ENCODE measurements around the gene FSIP1.
A peak's percentile ranks its signal among the peaks of the same experiment; 100 is the strongest.

FSIP1 gene

GRCh38 chr15:39595338-39596221, 187.1 kb downstream of the FSIP1 start:
- Histone ChIP-seq H3K36me3 (ENCODE audit: control insufficient read depth in 2 of 2, insufficient read depth in 2 of 2, low read length in 2 of 2) (peaks cover 50 to 53% of the 10 kb centered on the region in 2 donors), H3K27me3 (ENCODE audit: control insufficient read depth in 1 of 2, insufficient read depth in 2 of 2, low read length in 2 of 2) (no peaks in the 10 kb centered on the region)

GRCh38 chr15:39594446-39595337, 187.9 kb downstream of the FSIP1 start:
- H3K9me3 ChIP-seq (ENCODE audit: control insufficient read depth in 2 of 2, low read length in 2 of 2): no peaks in the 10 kb centered on the region
- peaks cover 57 to 62% of the 10 kb centered on the region in 2 donors for H3K36me3 ChIP-seq (ENCODE audit: control insufficient read depth in 2 of 2, insufficient read depth in 2 of 2, low read length in 2 of 2)
- no peak overlapping the region for H3K4me3 ChIP-seq (ENCODE audit: low read length in 2 of 2)
- no peaks in the 10 kb centered on the region for H3K27me3 ChIP-seq (ENCODE audit: control insufficient read depth in 1 of 2, insufficient read depth in 2 of 2, low read length in 2 of 2)
- H3K4me1 ChIP-seq (ENCODE audit: control insufficient read depth, insufficient read depth, low read length): peaks cover 7% of the 10 kb centered on the region
- H3K9ac ChIP-seq (ENCODE audit: low read length in 2 of 2): no peak overlapping the region
- H3K27ac ChIP-seq (ENCODE audit: low read length): no peak overlapping the region

More at GRCh38 chr15:39595338-39596221, 187.1 kb downstream of the FSIP1 start:
- H3K4me1 ChIP-seq (ENCODE audit: control insufficient read depth, insufficient read depth, low read length): peaks cover 7% of the 10 kb centered on the region
- H3K9ac ChIP-seq (ENCODE audit: low read length in 2 of 2): no peak overlapping the region
- H3K4me3 ChIP-seq (ENCODE audit: low read length in 2 of 2): no peak overlapping the region
- H3K27ac ChIP-seq (ENCODE audit: low read length): no peak overlapping the region
- no peaks in the 10 kb centered on the region for H3K9me3 ChIP-seq (ENCODE audit: control insufficient read depth in 2 of 2, low read length in 2 of 2)

- H3K9ac ChIP-seq (ENCODE audit: low read length in 2 of 2): no peak overlapping the region
- H3K4me1 ChIP-seq (ENCODE audit: control insufficient read depth, insufficient read depth, low read length): peaks cover 15% of the 10 kb centered on the region
These were observed 188.8 kb downstream of the FSIP1 start for GRCh38 chr15:39593656-39594445.

GRCh38 chr15:39593071-39593655, 189.5 kb downstream of the FSIP1 start:
- Histone ChIP-seq H3K27me3 (ENCODE audit: control insufficient read depth in 1 of 2, insufficient read depth in 2 of 2, low read length in 2 of 2) (no peaks in the 10 kb centered on the region), H3K4me3 (ENCODE audit: low read length in 2 of 2) (no peak overlapping the region), H3K36me3 (ENCODE audit: control insufficient read depth in 2 of 2, insufficient read depth in 2 of 2, low read length in 2 of 2) (peaks cover 72 to 77% of the 10 kb centered on the region in 2 donors), H3K27ac (ENCODE audit: low read length) (no peak overlapping the region), H3K4me1 (ENCODE audit: control insufficient read depth, insufficient read depth, low read length) (peaks cover 16% of the 10 kb centered on the region), H3K9me3 (ENCODE audit: control insufficient read depth in 2 of 2, low read length in 2 of 2) (no peaks in the 10 kb centered on the region), H3K9ac (ENCODE audit: low read length in 2 of 2) (no peak overlapping the region)

More at GRCh38 chr15:39593656-39594445, 188.8 kb downstream of the FSIP1 start:
- Histone ChIP-seq H3K9me3 (ENCODE audit: control insufficient read depth in 2 of 2, low read length in 2 of 2) (no peaks in the 10 kb centered on the region), H3K27me3 (ENCODE audit: control insufficient read depth in 1 of 2, insufficient read depth in 2 of 2, low read length in 2 of 2) (no peaks in the 10 kb centered on the region), H3K4me3 (ENCODE audit: low read length in 2 of 2) (no peak overlapping the region), H3K27ac (ENCODE audit: low read length) (no peak overlapping the region), H3K36me3 (ENCODE audit: control insufficient read depth in 2 of 2, insufficient read depth in 2 of 2, low read length in 2 of 2) (peaks cover 66 to 70% of the 10 kb centered on the region in 2 donors)

GRCh38 chr15:39592500-39592899, 190.1 kb downstream of the FSIP1 start:
- Histone ChIP-seq H3K9ac (ENCODE audit: low read length in 2 of 2) (no peak overlapping the region), H3K9me3 (ENCODE audit: control insufficient read depth in 2 of 2, low read length in 2 of 2) (no peaks in the 10 kb centered on the region), H3K36me3 (ENCODE audit: control insufficient read depth in 2 of 2, insufficient read depth in 2 of 2, low read length in 2 of 2) (peaks cover 79 to 84% of the 10 kb centered on the region in 2 donors), H3K27ac (ENCODE audit: low read length) (peak overlapping the region; percentile 26), H3K4me3 (ENCODE audit: low read length in 2 of 2) (no peak overlapping the region), H3K4me1 (ENCODE audit: control insufficient read depth, insufficient read depth, low read length) (peaks cover 22% of the 10 kb centered on the region), H3K27me3 (ENCODE audit: control insufficient read depth in 1 of 2, insufficient read depth in 2 of 2, low read length in 2 of 2) (no peaks in the 10 kb centered on the region)

GRCh38 chr15:39591896-39592315, 190.7 kb downstream of the FSIP1 start:
- H3K27me3 ChIP-seq (ENCODE audit: control insufficient read depth in 1 of 2, insufficient read depth in 2 of 2, low read length in 2 of 2): no peaks in the 10 kb centered on the region
- H3K27ac ChIP-seq (ENCODE audit: low read length): no peak overlapping the region
- H3K4me1 ChIP-seq (ENCODE audit: control insufficient read depth, insufficient read depth, low read length): peaks cover 27% of the 10 kb centered on the region
- no peak overlapping the region for H3K9ac ChIP-seq (ENCODE audit: low read length in 2 of 2)
- no peak overlapping the region for H3K4me3 ChIP-seq (ENCODE audit: low read length in 2 of 2)
- no peaks in the 10 kb centered on the region for H3K9me3 ChIP-seq (ENCODE audit: control insufficient read depth in 2 of 2, low read length in 2 of 2)
- H3K36me3 ChIP-seq (ENCODE audit: control insufficient read depth in 2 of 2, insufficient read depth in 2 of 2, low read length in 2 of 2): peaks cover 85 to 90% of the 10 kb centered on the region in 2 donors

GRCh38 chr15:39591141-39591895, 191.3 kb downstream of the FSIP1 start:
- Histone ChIP-seq H3K9ac (ENCODE audit: low read length in 2 of 2) (no peak overlapping the region), H3K27ac (ENCODE audit: low read length) (no peak overlapping the region), H3K36me3 (ENCODE audit: control insufficient read depth in 2 of 2, insufficient read depth in 2 of 2, low read length in 2 of 2) (peaks cover 91% of the 10 kb centered on the region in 2 donors), H3K27me3 (ENCODE audit: control insufficient read depth in 1 of 2, insufficient read depth in 2 of 2, low read length in 2 of 2) (no peaks in the 10 kb centered on the region), H3K9me3 (ENCODE audit: control insufficient read depth in 2 of 2, low read length in 2 of 2) (no peaks in the 10 kb centered on the region), H3K4me1 (ENCODE audit: control insufficient read depth, insufficient read depth, low read length) (peaks cover 32% of the 10 kb centered on the region), H3K4me3 (ENCODE audit: low read length in 2 of 2) (no peak overlapping the region)

- H3K9ac ChIP-seq (ENCODE audit: low read length in 2 of 2): no peak overlapping the region
These were observed 192.6 kb downstream of the FSIP1 start for GRCh38 chr15:39589815-39590644.

More at GRCh38 chr15:39589815-39590644, 192.6 kb downstream of the FSIP1 start:
- Histone ChIP-seq H3K4me3 (ENCODE audit: low read length in 2 of 2) (no peak overlapping the region), H3K27me3 (ENCODE audit: control insufficient read depth in 1 of 2, insufficient read depth in 2 of 2, low read length in 2 of 2) (no peaks in the 10 kb centered on the region), H3K4me1 (ENCODE audit: control insufficient read depth, insufficient read depth, low read length) (peaks cover 45% of the 10 kb centered on the region), H3K27ac (ENCODE audit: low read length) (peak overlapping the region; percentile 24), H3K36me3 (ENCODE audit: control insufficient read depth in 2 of 2, insufficient read depth in 2 of 2, low read length in 2 of 2) (peaks cover 94% of the 10 kb centered on the region in 2 donors), H3K9me3 (ENCODE audit: control insufficient read depth in 2 of 2, low read length in 2 of 2) (no peaks in the 10 kb centered on the region)

All from stomach smooth muscle (tissue), 2 donors.